Large intestine (tissue), 3 donors: ENCODE data around the gene NAA15. TPM values are rescaled to one million over a fixed set of nuclear protein-coding genes. Genes with fewer than 3 reads are reported as not detected.
"Not testable (repeated sequence)": the region's sequence is repeated elsewhere in the genome, so short reads cannot be mapped to it uniquely, and the experiment has no call there.

ENCODE experiments used
- DNase-seq, 2 donors: peaks; one replicate each; pipeline versions ENCODE4 v3.0.0 to v3.0.0-alpha.2; 2013
- H3K27ac ChIP-seq: one replicate; pipeline ENCODE4 v1.5.1; 2013; ENCODE audit warnings: low read length
- H3K27me3 ChIP-seq: 2 replicates; pipeline ENCODE4 v1.6.1; 2013; ENCODE audit warnings: low read length; ENCODE audit not compliant: control insufficient read depth, insufficient read depth
- H3K36me3 ChIP-seq: 2 replicates; pipeline ENCODE4 v1.6.1; 2013; ENCODE audit warnings: low read length; ENCODE audit not compliant: control insufficient read depth, insufficient read depth
- H3K4me1 ChIP-seq: one replicate; pipeline ENCODE4 v1.6.1; 2013; ENCODE audit warnings: low read length; ENCODE audit not compliant: control insufficient read depth, insufficient read depth
- H3K4me3 ChIP-seq: one replicate; pipeline ENCODE4 v1.5.1; 2013; ENCODE audit warnings: low read length
- H3K9me3 ChIP-seq: one replicate; pipeline ENCODE4 v1.6.1; 2013; ENCODE audit warnings: mild to moderate bottlenecking, low read depth, low read length, moderate library complexity; ENCODE audit not compliant: control insufficient read depth
- WGBS: methylation state at CpG from one replicate; pipeline ENCODE4 v1.1.5; 2013; ENCODE audit warnings: low lambda C conversion rate; ENCODE audit not compliant: insufficient coverage; 5-methylcytosine and 5-hydroxymethylcytosine counted together
- polyA plus RNA-seq: library from polyadenylated mRNA; unstranded; fragments of 120-200 nt; gene quantifications from one replicate; pipeline ENCODE4 v1.2.1, GENCODE V29; 2013

NAA15 gene
- polyA plus RNA-seq, 1 donor, result 24.2 TPM

DNA sequence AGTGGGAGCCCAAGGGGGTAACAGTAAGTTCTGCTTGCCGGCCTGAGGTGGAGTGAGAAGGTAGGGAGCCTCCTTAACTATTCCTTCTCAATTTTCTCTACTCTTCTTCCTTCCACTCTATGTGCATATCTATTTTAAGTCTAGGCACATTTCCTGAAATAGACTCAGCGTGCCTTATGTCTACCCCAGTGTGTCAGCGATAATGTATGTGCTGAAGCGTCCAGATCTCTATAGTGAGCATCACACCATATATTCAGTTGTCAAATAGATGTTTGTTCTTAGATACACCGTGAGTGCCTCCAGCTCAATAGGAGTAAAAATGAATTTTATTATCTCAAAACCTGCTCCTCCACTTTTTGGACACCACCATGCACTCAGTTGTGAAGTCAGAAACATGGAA, 101.1 kb downstream of the NAA15 start:
- no peak overlapping the region for H3K27ac ChIP-seq
- H3K4me1 ChIP-seq, result no peaks in the 10 kb centered on the region
- WGBS, result no CpG with 5 or more reads among the region's 5 CpGs
- no peak overlapping the region for H3K4me3 ChIP-seq
- peaks cover under 1% of the 10 kb centered on the region for H3K36me3 ChIP-seq
- DNase-seq, result no peak
- H3K9me3 ChIP-seq, result no peaks in the 10 kb centered on the region
- H3K27me3 ChIP-seq, result no peaks in the 10 kb centered on the region

DNA sequence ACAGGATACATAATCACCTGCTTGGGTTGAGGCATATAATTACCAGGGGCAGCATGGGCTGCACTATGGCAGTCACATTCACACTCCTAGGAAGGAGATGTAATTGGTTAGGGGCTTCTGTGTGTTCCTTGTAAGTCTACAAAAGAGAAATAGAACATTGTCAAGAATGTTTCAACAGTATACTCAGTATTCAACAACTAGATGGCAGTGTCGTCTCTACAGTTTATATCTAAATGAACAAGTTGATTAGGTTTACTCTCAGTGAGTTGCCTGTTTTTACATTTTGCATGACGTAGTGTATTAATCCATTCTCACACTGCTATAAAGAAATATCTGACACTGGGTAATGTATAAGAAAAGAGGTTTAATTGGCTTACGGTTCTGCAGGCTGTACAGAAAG, 102.2 kb downstream of the NAA15 start:
- H3K36me3 ChIP-seq, result no peaks in the 10 kb centered on the region
- no peak overlapping the region for H3K4me3 ChIP-seq
- H3K9me3 ChIP-seq, result no peaks in the 10 kb centered on the region
- H3K27ac ChIP-seq, result no peak overlapping the region
- no peaks in the 10 kb centered on the region for H3K27me3 ChIP-seq
- H3K4me1 ChIP-seq, result no peaks in the 10 kb centered on the region
- no peak for DNase-seq
- 92% methylated on average over 2 of the region's 3 CpGs for WGBS

DNA sequence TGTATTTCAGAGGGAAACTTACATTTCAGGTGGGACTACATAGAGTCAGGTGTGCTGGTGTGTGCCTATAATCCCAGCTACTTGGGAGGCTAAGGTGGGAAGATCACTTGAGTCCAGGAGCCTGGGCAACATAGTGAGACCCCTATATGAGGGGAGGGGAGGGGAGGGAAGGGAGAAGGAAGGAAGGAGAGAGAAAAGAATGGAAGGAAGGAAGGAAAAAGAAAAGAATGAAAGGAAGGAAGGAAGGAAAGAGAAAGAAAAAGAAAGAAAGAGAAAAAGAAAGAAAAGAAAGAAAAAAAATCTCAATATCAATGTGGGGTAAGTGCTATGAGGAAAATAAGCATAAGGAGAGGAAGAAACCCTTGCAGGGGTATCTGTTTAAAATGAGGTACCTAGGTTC, 109.0 kb downstream of the NAA15 start:
- no peak overlapping the region for H3K4me3 ChIP-seq
- no peaks in the 10 kb centered on the region for H3K27me3 ChIP-seq
- H3K4me1 ChIP-seq, result no peaks in the 10 kb centered on the region
- peaks cover 8% of the 10 kb centered on the region for H3K9me3 ChIP-seq
- H3K36me3 ChIP-seq, result no peaks in the 10 kb centered on the region
- no peak for DNase-seq
- no peak overlapping the region for H3K27ac ChIP-seq

- not testable (repeated sequence) for H3K27me3 ChIP-seq, H3K4me1 ChIP-seq, H3K36me3 ChIP-seq, H3K9me3 ChIP-seq, H3K27ac ChIP-seq, DNase-seq, H3K4me3 ChIP-seq
- WGBS, result no CpG with 5 or more reads among the region's 8 CpGs
These were observed 113.4 kb downstream of the NAA15 start for GRCh38 chr4:139414671-139415210.

DNA sequence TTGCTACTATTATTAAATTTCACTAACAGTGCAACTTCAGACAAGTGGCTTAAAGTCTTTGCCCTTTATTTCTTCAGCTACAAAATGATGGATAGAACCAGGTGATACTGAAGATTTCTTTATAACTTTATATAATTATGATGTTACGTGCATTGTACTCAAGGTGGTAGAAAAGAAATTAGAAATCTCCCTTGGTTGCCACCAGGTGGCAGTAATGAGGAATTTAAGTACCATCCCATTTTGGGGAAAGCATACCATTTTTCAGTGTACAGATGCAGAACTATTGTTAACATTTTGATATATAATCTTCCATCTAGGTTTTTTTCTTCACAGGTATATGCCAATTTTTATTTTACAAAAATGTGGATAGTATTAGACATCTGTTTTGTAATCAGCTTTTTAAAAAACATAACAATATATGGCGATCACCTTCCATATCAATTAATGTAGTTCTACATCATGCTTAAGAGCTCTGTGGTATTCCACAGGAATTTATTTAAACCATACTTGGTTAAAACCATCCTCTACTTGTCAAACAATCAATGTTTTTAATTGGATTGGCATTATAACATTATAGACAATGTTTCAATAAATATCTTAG, 114.9 kb downstream of the NAA15 start:
- no peak overlapping the region for H3K4me3 ChIP-seq
- H3K36me3 ChIP-seq, result no peaks in the 10 kb centered on the region
- H3K4me1 ChIP-seq, result no peaks in the 10 kb centered on the region
- DNase-seq, result peak in 1 of 2 donors; percentile 1
- H3K9me3 ChIP-seq, result peaks cover 8% of the 10 kb centered on the region
- H3K27me3 ChIP-seq, result no peaks in the 10 kb centered on the region
- H3K27ac ChIP-seq, result no peak overlapping the region
- no CpG with 5 or more reads among the region's 2 CpGs for WGBS

DNA sequence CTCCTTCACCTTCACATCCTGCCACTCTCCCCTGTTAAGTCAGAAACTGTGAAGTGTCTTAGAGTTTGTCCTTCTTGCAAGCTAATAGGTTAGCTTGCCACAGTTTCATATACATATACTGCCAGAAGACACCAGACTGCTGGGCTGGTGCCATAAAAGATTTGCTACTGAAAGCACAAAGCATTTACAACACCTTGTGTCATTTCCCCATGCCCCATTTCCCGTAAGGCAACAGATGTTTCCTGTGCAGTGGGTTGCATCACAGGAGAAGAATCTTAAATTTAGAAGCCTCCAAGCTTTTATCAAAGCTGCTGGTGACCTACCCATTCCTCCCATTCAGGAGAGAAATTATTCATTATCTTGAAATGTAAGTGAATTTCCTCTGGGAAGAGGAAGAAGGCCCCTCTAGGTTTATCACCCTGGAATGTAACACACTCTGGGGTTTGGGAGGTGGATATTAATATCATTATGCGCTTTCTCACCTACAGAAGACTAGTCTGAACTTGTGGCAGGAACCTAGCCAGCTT, 118.1 kb downstream of the NAA15 start:
- H3K36me3 ChIP-seq, result no peaks in the 10 kb centered on the region
- WGBS, result no CpG with 5 or more reads among the region's 2 CpGs
- no peaks in the 10 kb centered on the region for H3K27me3 ChIP-seq
- H3K4me3 ChIP-seq, result no peak overlapping the region
- no peaks in the 10 kb centered on the region for H3K4me1 ChIP-seq
- no peak overlapping the region for H3K27ac ChIP-seq
- peak; percentile 16 to 25 for DNase-seq
- H3K9me3 ChIP-seq, result peaks cover 9% of the 10 kb centered on the region

- Histone ChIP-seq H3K4me1 (no peaks in the 10 kb centered on the region), H3K9me3 (peaks cover 4% of the 10 kb centered on the region), H3K27me3 (no peaks in the 10 kb centered on the region), H3K4me3 (no peak overlapping the region), H3K27ac (no peak overlapping the region), H3K36me3 (no peaks in the 10 kb centered on the region)
- 100% methylated on average over 1 of the region's 1 CpG for WGBS
- no peak for DNase-seq
These were observed 119.3 kb downstream of the NAA15 start for GRCh38 chr4:139420652-139421051.

DNA sequence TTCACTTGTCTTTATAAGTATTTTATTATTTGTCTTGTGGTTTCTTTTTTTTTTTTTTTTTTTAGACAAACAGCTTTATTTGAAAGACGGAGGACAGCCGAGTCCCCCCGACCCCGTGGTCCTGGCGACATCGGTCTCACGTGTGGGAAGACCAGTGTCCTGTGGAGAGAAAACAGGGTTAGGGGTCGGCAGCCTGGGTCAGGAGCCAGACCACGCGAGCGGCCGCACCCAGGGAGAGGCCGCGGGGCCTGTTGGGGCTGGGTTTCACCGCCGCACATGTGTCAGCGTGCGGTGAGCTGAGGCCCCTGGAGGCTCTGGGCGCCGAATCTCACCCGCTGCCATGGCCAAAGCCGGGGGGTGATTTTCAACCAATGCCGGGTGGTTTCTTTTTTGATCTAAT, 134.8 kb downstream of the NAA15 start:
- DNase-seq, result no peak
- H3K27me3 ChIP-seq, result no peaks in the 10 kb centered on the region
- no peak overlapping the region for H3K27ac ChIP-seq
- peaks cover 57% of the 10 kb centered on the region for H3K9me3 ChIP-seq
- no peak overlapping the region for H3K4me3 ChIP-seq
- H3K36me3 ChIP-seq, result peaks cover 3% of the 10 kb centered on the region
- WGBS, result 100% methylated on average over 1 of the region's 23 CpGs
- H3K4me1 ChIP-seq, result no peaks in the 10 kb centered on the region

GRCh38 chr4:139438141-139438540, 136.8 kb downstream of the NAA15 start:
- no peak overlapping the region for H3K27ac ChIP-seq
- no peaks in the 10 kb centered on the region for H3K27me3 ChIP-seq
- H3K36me3 ChIP-seq, result peaks cover 3% of the 10 kb centered on the region
- DNase-seq, result no peak
- 73% methylated on average over 2 of the region's 2 CpGs for WGBS
- H3K4me3 ChIP-seq, result no peak overlapping the region
- H3K4me1 ChIP-seq, result no peaks in the 10 kb centered on the region
- peaks cover 51% of the 10 kb centered on the region for H3K9me3 ChIP-seq

- DNase-seq, result no peak
- WGBS, result no CpG with 5 or more reads among the region's 4 CpGs
- no peaks in the 10 kb centered on the region for H3K27me3 ChIP-seq
- H3K27ac ChIP-seq, result no peak overlapping the region
- no peaks in the 10 kb centered on the region for H3K4me1 ChIP-seq
- H3K9me3 ChIP-seq, result peaks cover 44% of the 10 kb centered on the region
- H3K36me3 ChIP-seq, result peaks cover 3% of the 10 kb centered on the region
- H3K4me3 ChIP-seq, result no peak overlapping the region
These were observed 139.7 kb downstream of the NAA15 start for GRCh38 chr4:139441029-139441428.

- Histone ChIP-seq H3K9me3 (peaks cover 25% of the 10 kb centered on the region), H3K4me3 (no peak overlapping the region), H3K4me1 (no peaks in the 10 kb centered on the region), H3K36me3 (no peaks in the 10 kb centered on the region), H3K27me3 (no peaks in the 10 kb centered on the region), H3K27ac (no peak overlapping the region)
- no peak for DNase-seq
- no CpG with 5 or more reads among the region's 7 CpGs for WGBS
These were observed 142.4 kb downstream of the NAA15 start for GRCh38 chr4:139443661-139444060.
